Measurements from ENCODE around the gene HIP1. TPM values are rescaled to one million over a fixed set of nuclear protein-coding genes. Genes with fewer than 3 reads are reported as not detected.
"Not testable (repeated sequence)": the region's sequence is repeated elsewhere in the genome, so short reads cannot be mapped to it uniquely, and the experiment has no call there.

Gene HIP1
- total and polyA plus RNA-seq, 12 donors: 7.0 to 32.4 (median 23.4) TPM

DNA sequence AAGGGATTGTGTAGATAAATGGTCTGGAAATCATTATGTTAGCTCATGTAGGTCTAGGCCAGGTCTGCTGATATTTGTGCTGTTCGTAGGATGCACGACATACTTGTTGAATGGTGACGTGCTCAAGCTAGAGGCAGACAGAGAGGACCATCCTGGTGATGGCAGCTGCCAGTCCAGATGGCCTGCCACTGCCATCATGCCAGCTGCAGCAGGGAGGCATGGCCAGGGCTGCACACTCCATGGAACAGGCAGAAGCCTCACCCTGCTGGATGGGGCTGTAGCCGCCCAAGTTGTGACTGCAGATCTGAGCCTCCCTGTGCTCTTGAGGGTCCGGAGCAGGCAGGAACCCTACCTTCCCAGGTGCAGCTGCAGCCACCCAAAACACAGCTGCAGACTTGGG is 166.3 kb downstream of the HIP1 start:
- intact Hi-C loops (cut with DNase I): no loop called here
- 92 to 97% methylated on average over 5 of the region's 5 CpGs for WGBS, 2 donors

DNA sequence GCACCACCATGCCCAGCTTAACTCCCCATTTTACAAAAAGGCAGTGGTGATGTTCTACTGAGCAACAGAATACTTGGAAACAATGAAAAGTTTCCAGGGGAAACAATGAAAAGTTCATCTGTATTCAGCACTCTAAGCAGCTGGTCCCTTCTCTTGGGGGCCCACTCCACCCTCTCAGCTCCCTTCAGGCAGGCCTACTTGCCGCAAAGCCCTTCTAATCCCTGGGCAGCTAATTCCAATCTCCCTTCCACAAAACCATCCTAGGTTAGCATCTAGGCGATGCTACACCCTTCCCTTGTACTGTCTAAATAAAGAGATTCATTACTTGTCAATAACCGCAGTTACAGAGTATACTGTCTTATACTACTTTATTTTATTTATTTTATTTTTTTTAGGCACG is 167.5 kb downstream of the HIP1 start:
- no peaks in the 10 kb centered on the region for H3K27me3 ChIP-seq

More for the DNA sequence above, 166.3 kb downstream of the HIP1 start:
- DNase-seq (no peak), ATAC-seq (no peak)
- no peak for TF ChIP-seq CTCF (IDR thresholded peaks at IDR 0.05)
- Histone ChIP-seq H3K4me3 (no peak overlapping the region), H3K27ac (no peak overlapping the region), H3K4me1 (peaks cover 0 to 14% (median 0%) of the 10 kb centered on the region in 9 donors), H3K9me3 (no peaks in the 10 kb centered on the region), H3K36me3 (peaks cover 0 to 94% (median 16%) of the 10 kb centered on the region in 9 donors), H3K27me3 (no peaks in the 10 kb centered on the region)

DNA sequence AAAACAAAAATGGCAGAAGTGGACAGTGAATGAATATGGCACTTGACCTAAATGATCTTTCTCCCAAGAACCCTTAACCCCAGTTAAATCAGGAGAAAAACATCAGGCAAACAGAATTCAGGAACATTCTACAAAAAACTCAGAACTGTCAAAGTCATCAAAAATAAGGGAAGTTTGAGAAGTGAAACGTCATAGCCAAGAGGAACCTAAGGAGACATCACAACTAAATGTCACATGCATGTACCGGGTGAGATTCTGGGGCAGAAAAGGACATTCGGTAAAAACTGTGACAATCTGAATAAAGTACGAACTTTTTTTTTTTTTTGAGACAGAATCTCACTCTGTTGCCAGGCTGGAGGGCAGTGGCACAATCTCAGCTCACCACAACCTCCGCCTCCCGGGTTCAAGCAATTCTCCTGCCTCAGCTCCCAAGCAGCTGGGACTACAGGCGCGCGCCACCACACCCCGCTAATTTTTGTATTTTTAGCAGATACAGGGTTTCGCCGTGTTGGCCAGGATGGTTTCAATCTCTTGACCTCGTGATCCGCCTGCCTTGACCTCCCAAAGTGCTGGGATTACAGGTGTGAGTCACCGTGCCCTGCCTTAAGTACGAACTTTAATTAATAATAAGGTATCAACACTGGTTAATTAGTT is 169.0 kb downstream of the HIP1 start:
- H3K27me3 ChIP-seq, DNase-seq, H3K4me3 ChIP-seq, H3K9me3 ChIP-seq: not testable (repeated sequence)
- intact Hi-C loops (cut with DNase I): loop anchor here in 1 of 10 donors (10.0 kb wide), 1 partner anchor 65 kb away; no protein-coding TSS in a partner anchor
- Histone ChIP-seq H3K4me1 (peaks cover 0 to 31% (median 14%) of the 10 kb centered on the region in 9 donors), H3K36me3 (peaks cover 0 to 95% (median 22%) of the 10 kb centered on the region in 9 donors), H3K27ac (peak overlapping the region in 3 of 10 donors; percentile 16 to 88 (median 37))
- peak in 4 of 8 donors; percentile 34 to 63 (median 41) for ATAC-seq
- WGBS, 2 donors: 91 to 96% methylated on average over 16 of the region's 16 CpGs

More for the DNA sequence above, 167.5 kb downstream of the HIP1 start:
- intact Hi-C loops (cut with DNase I): no loop called here
- no peak overlapping the region for H3K4me3 ChIP-seq
- no peak for ATAC-seq
- H3K36me3 ChIP-seq: peaks cover 0 to 94% (median 22%) of the 10 kb centered on the region in 9 donors
- TF ChIP-seq CTCF (IDR thresholded peaks at IDR 0.05): no peak
- DNase-seq: no peak
- no peaks in the 10 kb centered on the region for H3K9me3 ChIP-seq
- WGBS, 2 donors: 95 to 97% methylated on average over 4 of the region's 4 CpGs
- peaks cover 0 to 16% (median 0%) of the 10 kb centered on the region in 9 donors for H3K4me1 ChIP-seq
- no peak overlapping the region for H3K27ac ChIP-seq

DNA sequence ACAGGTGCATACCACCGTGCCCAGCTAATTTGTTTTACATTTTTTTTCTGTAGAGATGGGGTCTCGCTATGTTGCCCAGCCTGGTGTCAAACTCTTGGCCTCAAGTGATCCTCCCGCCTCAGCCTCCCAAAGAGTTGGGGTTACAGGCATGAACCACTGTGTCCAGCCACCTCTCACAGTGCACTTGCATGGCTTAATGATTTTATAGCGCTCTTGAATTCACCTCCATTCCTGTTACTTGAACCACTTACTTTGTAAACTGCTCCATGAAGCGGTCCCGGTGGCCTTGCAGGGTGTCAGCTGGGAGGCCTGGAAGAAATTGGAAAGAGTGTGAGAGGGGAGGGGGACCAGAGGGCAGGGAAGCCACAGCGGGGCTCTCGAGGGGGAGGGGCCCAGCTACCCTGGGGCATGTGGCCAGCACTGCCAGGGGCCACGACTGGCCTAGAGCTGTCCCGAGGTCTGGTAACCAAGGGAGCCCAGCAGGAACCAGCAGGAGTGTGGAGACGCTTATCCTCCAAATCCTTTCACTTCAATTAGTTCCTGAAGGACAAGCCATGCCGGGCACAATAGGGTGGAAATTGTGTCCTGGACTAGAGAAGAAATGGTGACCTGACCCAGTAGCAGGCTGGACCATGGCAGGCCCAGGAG is 170.7 kb downstream of the HIP1 start:
- ATAC-seq (no peak), DNase-seq (no peak)
- WGBS, 2 donors: 87 to 88% methylated on average over 12 of the region's 12 CpGs
- no peaks in the 10 kb centered on the region for H3K9me3 ChIP-seq
- intact Hi-C loops (cut with DNase I): loop anchor here in 1 of 10 donors (10.0 kb wide), 1 partner anchor 67 kb away; no protein-coding TSS in a partner anchor
- no peak overlapping the region for H3K4me3 ChIP-seq
- H3K4me1 ChIP-seq: peaks cover 0 to 34% (median 16%) of the 10 kb centered on the region in 9 donors
- no peaks in the 10 kb centered on the region for H3K27me3 ChIP-seq
- H3K27ac ChIP-seq: peak overlapping the region in 1 of 10 donors; percentile 88
- TF ChIP-seq CTCF (IDR thresholded peaks at IDR 0.05): no peak
- H3K36me3 ChIP-seq: peaks cover 0 to 95% (median 24%) of the 10 kb centered on the region in 9 donors
